Measurements from ENCODE around the gene RAI1. TPM values are rescaled to one million over a fixed set of nuclear protein-coding genes. Genes with fewer than 3 reads are reported as not detected.

The RAI1 gene
- polyA plus RNA-seq, 2 of the 4 experiments (the other 2 are of a cell fraction), result 3.5 to 23.8 TPM

- TF ChIP-seq REST (IDR thresholded peaks at IDR 0.05) (no peak), FOSB (CRISPR knock-in tag; IDR thresholded peaks at IDR 0.05) (0 out of 2 replicates have a peak, but pooled peaks have one; percentile 42), HEYL (CRISPR knock-in tag; IDR thresholded peaks at IDR 0.05) (0 out of 2 replicates have a peak, but pooled peaks have one; percentile 10), HOXA7 (CRISPR knock-in tag; IDR thresholded peaks at IDR 0.05) (0 out of 2 replicates have a peak, but pooled peaks have one; percentile 53), RNF2 (IDR thresholded peaks at IDR 0.05; ENCODE audit: borderline replicate concordance, low read depth) (no peak), CHD2 (IDR thresholded peaks at IDR 0.05; ENCODE audit: low read length, partially characterized antibody) (no peak), KDM1A (IDR thresholded peaks at IDR 0.05; ENCODE audit: low read depth) (peak; percentile 99), BCL3 (IDR thresholded peaks at IDR 0.05) (no peak), RAD21 (conservative IDR thresholded peaks at IDR 0.05 in 1 of 2, IDR thresholded peaks at IDR 0.05 in 1 of 2) (no peak), CBX2 (IDR thresholded peaks at IDR 0.05; ENCODE audit: borderline replicate concordance, low read depth) (no peak), ELK1 (IDR thresholded peaks at IDR 0.05; ENCODE audit: low read depth, low read length) (no peak), HOXB13 (CRISPR knock-in tag; IDR thresholded peaks at IDR 0.05; ENCODE audit: low read depth) (no peak), HOXB5 (CRISPR knock-in tag; IDR thresholded peaks at IDR 0.05) (no peak), NFE2L2 (conservative IDR thresholded peaks at IDR 0.05; ENCODE audit: low read length) (no peak), ESRRA (IDR thresholded peaks at IDR 0.05; ENCODE audit: borderline replicate concordance, low read length) (no peak), JUNB (IDR thresholded peaks at IDR 0.05) (no peak), CEBPB (IDR thresholded peaks at IDR 0.05) (no peak), JUN (IDR thresholded peaks at IDR 0.05) (no peak), SMC3 (IDR thresholded peaks at IDR 0.05) (no peak), ZNF302 (CRISPR knock-in tag; IDR thresholded peaks at IDR 0.05) (no peak), POLR2A (IDR thresholded peaks at IDR 0.05; ENCODE audit: low read length) (no peak), MAFK (IDR thresholded peaks at IDR 0.05; ENCODE audit: partially characterized antibody) (no peak), FOSL2 (IDR thresholded peaks at IDR 0.05) (no peak), FOSL2 (CRISPR knock-in tag; IDR thresholded peaks at IDR 0.05) (no peak), PHF8 (IDR thresholded peaks at IDR 0.05; ENCODE audit: borderline replicate concordance, low read depth) (no peak), HMGXB4 (CRISPR knock-in tag; IDR thresholded peaks at IDR 0.05; ENCODE audit: borderline replicate concordance) (no peak), RFX5 (IDR thresholded peaks at IDR 0.05) (no peak), E2F6 (IDR thresholded peaks at IDR 0.05; ENCODE audit: borderline replicate concordance, low read depth) (no peak), ZSCAN20 (CRISPR knock-in tag; IDR thresholded peaks at IDR 0.05) (no peak), MAZ (IDR thresholded peaks at IDR 0.05; ENCODE audit: borderline replicate concordance, low read depth, low read length) (no peak)
- TF ChIP-seq, protein P1, sequence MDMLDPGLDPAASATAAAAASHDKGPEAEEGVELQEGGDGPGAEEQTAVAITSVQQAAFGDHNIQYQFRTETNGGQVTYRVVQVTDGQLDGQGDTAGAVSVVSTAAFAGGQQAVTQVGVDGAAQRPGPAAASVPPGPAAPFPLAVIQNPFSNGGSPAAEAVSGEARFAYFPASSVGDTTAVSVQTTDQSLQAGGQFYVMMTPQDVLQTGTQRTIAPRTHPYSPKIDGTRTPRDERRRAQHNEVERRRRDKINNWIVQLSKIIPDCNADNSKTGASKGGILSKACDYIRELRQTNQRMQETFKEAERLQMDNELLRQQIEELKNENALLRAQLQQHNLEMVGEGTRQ (IDR thresholded peaks at IDR 0.05), result no peak
- TF ChIP-seq, protein P2, sequence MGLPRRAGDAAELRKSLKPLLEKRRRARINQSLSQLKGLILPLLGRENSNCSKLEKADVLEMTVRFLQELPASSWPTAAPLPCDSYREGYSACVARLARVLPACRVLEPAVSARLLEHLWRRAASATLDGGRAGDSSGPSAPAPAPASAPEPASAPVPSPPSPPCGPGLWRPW (IDR thresholded peaks at IDR 0.05), result no peak
These were observed 127.6 kb downstream of the RAI1 start (continued) for GRCh38 chr17:17808706-17809432.

Measured in A549 (cell line).